Measurements from ENCODE around the gene CDK5RAP3.

DNA sequence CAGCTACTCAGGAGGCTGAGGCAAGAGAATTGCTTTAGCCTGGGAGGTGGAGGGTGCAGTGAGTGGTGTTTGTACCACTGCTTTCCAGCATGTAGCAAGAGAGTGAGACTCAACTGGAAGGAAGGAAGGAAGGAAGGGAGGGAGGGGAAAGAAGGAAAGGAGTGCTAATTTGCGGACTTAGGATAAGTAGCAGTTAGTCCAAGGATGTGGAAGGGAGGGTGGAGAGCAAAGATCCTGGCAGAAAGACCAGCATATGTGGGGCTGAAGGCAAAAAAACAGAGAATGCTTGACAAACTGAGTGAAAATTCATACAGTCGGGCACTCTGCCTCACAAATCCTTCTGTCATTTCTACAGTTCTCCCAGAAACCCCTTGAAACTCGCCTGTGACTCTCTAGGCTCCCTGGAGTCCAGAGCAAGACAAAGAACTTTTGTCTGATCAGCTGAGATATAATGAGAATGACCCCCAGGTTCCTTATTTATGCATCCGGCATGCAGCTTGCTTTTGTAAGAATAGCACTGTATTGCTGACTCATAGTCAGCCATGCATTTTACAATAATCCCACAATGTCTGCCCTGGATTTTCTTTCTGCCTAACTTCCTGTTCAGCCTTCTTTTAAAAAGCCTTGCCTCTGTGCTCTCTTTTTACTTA lies 31.5 kb downstream of the CDK5RAP3 start:
- TF ChIP-seq, protein P1, sequence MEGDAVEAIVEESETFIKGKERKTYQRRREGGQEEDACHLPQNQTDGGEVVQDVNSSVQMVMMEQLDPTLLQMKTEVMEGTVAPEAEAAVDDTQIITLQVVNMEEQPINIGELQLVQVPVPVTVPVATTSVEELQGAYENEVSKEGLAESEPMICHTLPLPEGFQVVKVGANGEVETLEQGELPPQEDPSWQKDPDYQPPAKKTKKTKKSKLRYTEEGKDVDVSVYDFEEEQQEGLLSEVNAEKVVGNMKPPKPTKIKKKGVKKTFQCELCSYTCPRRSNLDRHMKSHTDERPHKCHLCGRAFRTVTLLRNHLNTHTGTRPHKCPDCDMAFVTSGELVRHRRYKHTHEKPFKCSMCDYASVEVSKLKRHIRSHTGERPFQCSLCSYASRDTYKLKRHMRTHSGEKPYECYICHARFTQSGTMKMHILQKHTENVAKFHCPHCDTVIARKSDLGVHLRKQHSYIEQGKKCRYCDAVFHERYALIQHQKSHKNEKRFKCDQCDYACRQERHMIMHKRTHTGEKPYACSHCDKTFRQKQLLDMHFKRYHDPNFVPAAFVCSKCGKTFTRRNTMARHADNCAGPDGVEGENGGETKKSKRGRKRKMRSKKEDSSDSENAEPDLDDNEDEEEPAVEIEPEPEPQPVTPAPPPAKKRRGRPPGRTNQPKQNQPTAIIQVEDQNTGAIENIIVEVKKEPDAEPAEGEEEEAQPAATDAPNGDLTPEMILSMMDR (IDR thresholded peaks at IDR 0.05; ENCODE audit: poor library complexity, severe bottlenecking) = no peak
- no peak for TF ChIP-seq SMC3 (conservative IDR thresholded peaks at IDR 0.05; ENCODE audit: poor library complexity)
